Prostate gland (tissue), 2 donors: ENCODE data around the gene ZFHX2. TPM values are rescaled to one million over a fixed set of nuclear protein-coding genes. Genes with fewer than 3 reads are reported as not detected.

Experiments used
- DNase-seq: peaks from one replicate; pipeline ENCODE4 v3.0.0-alpha.2; 2019; ENCODE audit warnings: low spot score
- H3K27ac ChIP-seq, 2 donors: fragments of 200-600 bp; sonication (generic); 2 replicates each; pipeline ENCODE4 v1.5.1; 2017 to 2019
- H3K27me3 ChIP-seq: fragments of 200-600 bp; sonication (generic); replicated peaks from 2 replicates; pipeline ENCODE4 v1.5.1; 2019; ENCODE audit not compliant: insufficient read depth
- H3K36me3 ChIP-seq, 2 donors: fragments of 200-600 bp; sonication (generic); 1 replicate in 1 of 2; 2 replicates in 1 of 2; pipeline versions ENCODE4 v1.5.1 to v1.8.1; 2017 to 2019
- H3K4me1 ChIP-seq: fragments of 200-600 bp; sonication (generic); replicated peaks from 2 replicates; pipeline ENCODE4 v1.5.1; 2019
- H3K4me3 ChIP-seq, 2 donors: fragments of 200-600 bp; sonication (generic); 2 replicates each; pipeline ENCODE4 v1.5.1; 2017 to 2019
- H3K9me3 ChIP-seq: fragments of 200-600 bp; sonication (generic); 2 replicates; pipeline ENCODE4 v1.5.1; 2017
- CTCF ChIP-seq, 4 experiments: fragments of 200-600 bp in 2 of 4; fragments of 450-650 bp in 2 of 4; sonication (generic) in 2 of 4; IDR thresholded peaks; 1 replicate in 3 of 4; 2 replicates in 1 of 4; pipeline ENCODE4 v1.5.1; 2016 to 2019; ENCODE audit warnings: antibody characterized with exemption in 4 of 4, mild to moderate bottlenecking in 2 of 4, moderate library complexity in 2 of 4
- POLR2A ChIP-seq: fragments of 450-650 bp; IDR thresholded peaks from one replicate; pipeline ENCODE4 v1.6.1; 2016; ENCODE audit warnings: antibody characterized with exemption, mild to moderate bottlenecking
- POLR2AphosphoS5 ChIP-seq: sonication (generic); formaldehyde crosslinking; IDR thresholded peaks from one replicate; pipeline ENCODE4 v1.6.1; 2017; ENCODE audit warnings: antibody characterized with exemption
- WGBS: methylation state at CpG from one replicate; pipeline ENCODE4 v1.1.5; 2018; 5-methylcytosine and 5-hydroxymethylcytosine counted together
- intact Hi-C: fragments of 100-400 bp; cut with DNase I; formaldehyde crosslinking; loops from one replicate; pipeline ENCODE4 v1.14.2; 2022
- total RNA-seq, 2 donors: library from RNA; depleted of rRNA; stranded (reverse); fragments of >200 nt; gene quantifications; one replicate each; pipeline ENCODE4 v1.1.0, GENCODE V29; 2016

ZFHX2 gene
- total RNA-seq, 2 donors from 2014 or later = 2.5 to 3.1 TPM

GRCh38 chr14:23513818-23514643 is 37.5 kb downstream of the ZFHX2 start:
- Histone ChIP-seq H3K27me3 (no peaks in the 10 kb centered on the region), H3K9me3 (no peaks in the 10 kb centered on the region), H3K4me3 (no peak overlapping the region), H3K27ac (no peak overlapping the region), H3K36me3 (no peaks in the 10 kb centered on the region), H3K4me1 (no peaks in the 10 kb centered on the region)
- 42% methylated on average over 8 of the region's 8 CpGs for WGBS
- DNase-seq = peak; percentile 85
- intact Hi-C loops = no loop called here
- no peak for TF ChIP-seq POLR2A
- TF ChIP-seq POLR2AphosphoS5 = peak; percentile 44
- no peak for TF ChIP-seq CTCF (IDR thresholded peaks at IDR 0.05)

GRCh38 chr14:23513005-23513817 is 38.4 kb downstream of the ZFHX2 start:
- Histone ChIP-seq H3K27ac (no peak overlapping the region), H3K36me3 (no peaks in the 10 kb centered on the region), H3K9me3 (no peaks in the 10 kb centered on the region), H3K27me3 (no peaks in the 10 kb centered on the region), H3K4me1 (no peaks in the 10 kb centered on the region), H3K4me3 (no peak overlapping the region)
- WGBS = 38% methylated on average over 25 of the region's 25 CpGs
- TF ChIP-seq POLR2A (no peak), CTCF (IDR thresholded peaks at IDR 0.05) (no peak), POLR2AphosphoS5 (no peak)
- peak; percentile 11 for DNase-seq
- intact Hi-C loops = no loop called here

- no peak for DNase-seq
- Histone ChIP-seq H3K27ac (no peak overlapping the region), H3K27me3 (no peaks in the 10 kb centered on the region), H3K4me3 (no peak overlapping the region), H3K9me3 (no peaks in the 10 kb centered on the region), H3K36me3 (no peaks in the 10 kb centered on the region), H3K4me1 (no peaks in the 10 kb centered on the region)
- 42% methylated on average over 13 of the region's 13 CpGs for WGBS
- TF ChIP-seq CTCF (IDR thresholded peaks at IDR 0.05) = no peak
- TF ChIP-seq POLR2AphosphoS5 = no peak
- no peak for TF ChIP-seq POLR2A
- intact Hi-C loops = no loop called here
These were observed 39.4 kb downstream of the ZFHX2 start for GRCh38 chr14:23512156-23512555.

- intact Hi-C loops = no loop called here
- Histone ChIP-seq H3K27ac (no peak overlapping the region), H3K4me1 (no peaks in the 10 kb centered on the region), H3K4me3 (no peak overlapping the region), H3K27me3 (no peaks in the 10 kb centered on the region), H3K9me3 (no peaks in the 10 kb centered on the region), H3K36me3 (no peaks in the 10 kb centered on the region)
- DNase-seq = no peak
- WGBS = 57% methylated on average over 2 of the region's 2 CpGs
- TF ChIP-seq POLR2AphosphoS5 (no peak), CTCF (IDR thresholded peaks at IDR 0.05) (no peak), POLR2A (no peak)
These were observed 57.3 kb downstream of the ZFHX2 start for GRCh38 chr14:23494223-23494622.
